ENCODE measurements around the gene TMEM30A. TPM values are rescaled to one million over a fixed set of nuclear protein-coding genes. Genes with fewer than 3 reads are reported as not detected.

The TMEM30A gene
- total RNA-seq, 2 experiments from 2014 or later = 18.2 to 32.1 TPM

GRCh38 chr6:75262716-75263400, 21.7 kb downstream of the TMEM30A start:
- BruUV-seq (replicated peaks) = no TSS peak
- H3K4me2 ChIP-seq (ENCODE audit: low read length) = no peak overlapping the region
- CTCF ChIA-PET (ENCODE audit: unreplicated experiment) = interaction anchor here (0.6 kb wide), 2 partner anchors 10 to 11 kb away, joined by 3 read pairs; no protein-coding TSS in a partner anchor
- no peaks in the 10 kb centered on the region for H3K9me2 ChIP-seq (ENCODE audit: insufficient read depth, low read length)
- peaks cover 72% of the 10 kb centered on the region for H3K36me3 ChIP-seq (ENCODE audit: insufficient read depth, low read length)
- no peak overlapping the region for H3K4me3 ChIP-seq (ENCODE audit: low read depth, low read length, poor library complexity, severe bottlenecking)
- POLR2A ChIA-PET = interaction anchor here (0.6 to 1.2 kb wide), 3 partner anchors 10 to 377 kb away, joined by 3 to 9 read pairs (median 6); no protein-coding TSS in a partner anchor
- H3K9me3 ChIP-seq (ENCODE audit: low read length) = no peaks in the 10 kb centered on the region
- no peaks in the 10 kb centered on the region for H3K4me1 ChIP-seq (ENCODE audit: insufficient read depth, low read length, poor library complexity, severe bottlenecking)
- intact Hi-C loops (cut with micrococcal nuclease; ENCODE audit: unreplicated experiment) = no loop called here
- TF ChIP-seq, protein P1, sequence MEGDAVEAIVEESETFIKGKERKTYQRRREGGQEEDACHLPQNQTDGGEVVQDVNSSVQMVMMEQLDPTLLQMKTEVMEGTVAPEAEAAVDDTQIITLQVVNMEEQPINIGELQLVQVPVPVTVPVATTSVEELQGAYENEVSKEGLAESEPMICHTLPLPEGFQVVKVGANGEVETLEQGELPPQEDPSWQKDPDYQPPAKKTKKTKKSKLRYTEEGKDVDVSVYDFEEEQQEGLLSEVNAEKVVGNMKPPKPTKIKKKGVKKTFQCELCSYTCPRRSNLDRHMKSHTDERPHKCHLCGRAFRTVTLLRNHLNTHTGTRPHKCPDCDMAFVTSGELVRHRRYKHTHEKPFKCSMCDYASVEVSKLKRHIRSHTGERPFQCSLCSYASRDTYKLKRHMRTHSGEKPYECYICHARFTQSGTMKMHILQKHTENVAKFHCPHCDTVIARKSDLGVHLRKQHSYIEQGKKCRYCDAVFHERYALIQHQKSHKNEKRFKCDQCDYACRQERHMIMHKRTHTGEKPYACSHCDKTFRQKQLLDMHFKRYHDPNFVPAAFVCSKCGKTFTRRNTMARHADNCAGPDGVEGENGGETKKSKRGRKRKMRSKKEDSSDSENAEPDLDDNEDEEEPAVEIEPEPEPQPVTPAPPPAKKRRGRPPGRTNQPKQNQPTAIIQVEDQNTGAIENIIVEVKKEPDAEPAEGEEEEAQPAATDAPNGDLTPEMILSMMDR (conservative IDR thresholded peaks at IDR 0.05; ENCODE audit: low read length) = no peak
- no peak for TF ChIP-seq EZH2phosphoT487 (IDR thresholded peaks at IDR 0.05; ENCODE audit: borderline replicate concordance, low read depth, low read length)
- peaks cover 26% of the 10 kb centered on the region; the same call in 1 of the 2 replicates for H3K79me2 ChIP-seq (ENCODE audit: insufficient read depth, low read depth, low read length)
- H2AFZ ChIP-seq (ENCODE audit: low read length) = no peak overlapping the region
- H4K20me1 ChIP-seq (ENCODE audit: insufficient read depth, low read length) = 0 out of 2 replicates have a peak, but pooled peaks cover 13% of the 10 kb centered on the region
- H3K27ac ChIP-seq (ENCODE audit: low read depth, low read length, poor library complexity, severe bottlenecking) = no peak overlapping the region
- no peak for DNase-seq (ENCODE audit: low spot score)

DNA sequence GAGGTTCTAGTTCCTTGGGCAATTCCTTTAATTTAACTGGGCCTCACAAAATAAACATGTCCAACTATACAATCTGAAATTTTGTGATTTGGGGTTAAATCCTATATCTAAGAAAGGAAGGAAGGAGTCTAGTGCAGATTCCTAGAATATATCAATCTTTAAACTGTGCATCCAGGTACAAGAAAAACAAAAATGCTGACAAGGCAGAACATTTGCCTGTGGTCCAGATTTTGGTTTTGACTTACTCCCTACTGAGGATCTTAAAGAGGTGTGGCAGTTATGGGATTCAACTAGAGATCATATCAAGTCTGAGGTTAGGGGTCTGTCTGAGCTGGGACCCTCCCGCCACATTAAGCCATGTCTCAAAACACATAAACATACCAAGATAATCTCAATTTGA, 23.3 kb downstream of the TMEM30A start:
- intact Hi-C loops (cut with micrococcal nuclease; ENCODE audit: unreplicated experiment) = no loop called here
- no peak overlapping the region for H3K4me2 ChIP-seq (ENCODE audit: low read length)
- 0 out of 2 replicates have a peak, but pooled peaks cover 8% of the 10 kb centered on the region for H4K20me1 ChIP-seq (ENCODE audit: insufficient read depth, low read length)
- CTCF ChIA-PET (ENCODE audit: unreplicated experiment) = no interaction called here
- peaks cover 87% of the 10 kb centered on the region for H3K36me3 ChIP-seq (ENCODE audit: insufficient read depth, low read length)
- POLR2A ChIA-PET = interaction anchor here (0.6 kb wide), 1 partner anchor 111 kb away, joined by 3 read pairs; no protein-coding TSS in a partner anchor
- no peak overlapping the region for H3K27ac ChIP-seq (ENCODE audit: low read depth, low read length, poor library complexity, severe bottlenecking)
- TF ChIP-seq, protein P1 (conservative IDR thresholded peaks at IDR 0.05; ENCODE audit: low read length) = no peak
- TF ChIP-seq EZH2phosphoT487 (IDR thresholded peaks at IDR 0.05; ENCODE audit: borderline replicate concordance, low read depth, low read length) = no peak
- H3K79me2 ChIP-seq (ENCODE audit: insufficient read depth, low read depth, low read length) = peaks cover 14% of the 10 kb centered on the region; the same call in 1 of the 2 replicates
- no peaks in the 10 kb centered on the region for H3K9me3 ChIP-seq (ENCODE audit: low read length)
- no TSS peak for BruUV-seq (replicated peaks)
- DNase-seq (ENCODE audit: low spot score) = no peak
- no peaks in the 10 kb centered on the region for H3K9me2 ChIP-seq (ENCODE audit: insufficient read depth, low read length)
- no peaks in the 10 kb centered on the region for H3K4me1 ChIP-seq (ENCODE audit: insufficient read depth, low read length, poor library complexity, severe bottlenecking)
- H2AFZ ChIP-seq (ENCODE audit: low read length) = no peak overlapping the region
- H3K4me3 ChIP-seq (ENCODE audit: low read depth, low read length, poor library complexity, severe bottlenecking) = no peak overlapping the region

Data from OCI-LY7 (cell line).